H9 (cell line): ENCODE measurements around the gene STAB2. TPM values are rescaled to one million over a fixed set of nuclear protein-coding genes. Genes with fewer than 3 reads are reported as not detected.

Experiments used
- DNase-seq: peaks from one replicate; pipeline ENCODE4 v3.0.0-alpha.2; 2017
- H2AFZ ChIP-seq: one replicate; pipeline ENCODE4 v1.6.1; 2013; ENCODE audit warnings: mild to moderate bottlenecking, low read length, control low read depth, moderate library complexity
- H2AK5ac ChIP-seq: 2 replicates; pipeline ENCODE4 v1.6.1; 2013; ENCODE audit warnings: low read length, control low read depth, mixed read lengths; ENCODE audit not compliant: insufficient read length
- H2BK120ac ChIP-seq: one replicate; pipeline ENCODE4 v1.6.1; 2013; ENCODE audit warnings: low read depth, mild to moderate bottlenecking, low read length, control low read depth, inconsistent platforms; ENCODE audit not compliant: poor library complexity, severe bottlenecking
- H2BK12ac ChIP-seq: 2 replicates; pipeline ENCODE4 v1.6.1; 2013; ENCODE audit warnings: low read length, control low read depth, mixed read lengths, low read depth; ENCODE audit not compliant: insufficient read length
- H2BK15ac ChIP-seq: 2 replicates; pipeline ENCODE4 v1.6.1; 2013; ENCODE audit warnings: low read depth, low read length, control low read depth
- H2BK20ac ChIP-seq: one replicate; pipeline ENCODE4 v1.6.1; 2013; ENCODE audit warnings: low read depth, mild to moderate bottlenecking, low read length, control low read depth, inconsistent platforms; ENCODE audit not compliant: poor library complexity, severe bottlenecking
- H2BK5ac ChIP-seq: 2 replicates; pipeline ENCODE4 v1.6.1; 2013; ENCODE audit warnings: low read length, control low read depth, mixed read lengths; ENCODE audit not compliant: insufficient read length
- H3K14ac ChIP-seq: 2 replicates; pipeline ENCODE4 v1.6.1; 2013; ENCODE audit warnings: low read length, control low read depth; ENCODE audit not compliant: insufficient read depth
- H3K18ac ChIP-seq: 2 replicates; pipeline ENCODE4 v1.6.1; 2013; ENCODE audit warnings: low read depth, mild to moderate bottlenecking, mixed read lengths, low read length, control low read depth; ENCODE audit not compliant: insufficient read length
- H3K23ac ChIP-seq: 2 replicates; pipeline ENCODE4 v1.6.1; 2013; ENCODE audit warnings: low read length, control low read depth, mixed read lengths, low read depth; ENCODE audit not compliant: insufficient read length
- H3K23me2 ChIP-seq: 2 replicates; pipeline ENCODE4 v1.6.1; 2013; ENCODE audit warnings: low read depth, mild to moderate bottlenecking, mixed read lengths, low read length, control low read depth; ENCODE audit not compliant: insufficient read length, poor library complexity, severe bottlenecking
- H3K27ac ChIP-seq: 2 replicates; pipeline ENCODE4 v1.5.1; 2013; ENCODE audit warnings: low read length, control low read depth, mixed read lengths, low read depth; ENCODE audit not compliant: insufficient read length
- H3K27me3 ChIP-seq: 2 replicates; pipeline ENCODE4 v1.6.1; 2013; ENCODE audit warnings: low read length, control low read depth, inconsistent platforms; ENCODE audit not compliant: insufficient read depth
- H3K4ac ChIP-seq: 2 replicates; pipeline ENCODE4 v1.6.1; 2013; ENCODE audit warnings: low read depth, mild to moderate bottlenecking, control low read depth, inconsistent platforms, low read length, moderate library complexity
- H3K4me1 ChIP-seq: 2 replicates; pipeline ENCODE4 v1.6.1; 2013; ENCODE audit warnings: low read length, control low read depth, inconsistent platforms; ENCODE audit not compliant: insufficient read depth
- H3K4me2 ChIP-seq: 2 replicates; pipeline ENCODE4 v1.6.1; 2013; ENCODE audit warnings: low read length, control low read depth, mixed read lengths; ENCODE audit not compliant: insufficient read length, insufficient read depth
- H3K56ac ChIP-seq: 2 replicates; pipeline ENCODE4 v1.6.1; 2013; ENCODE audit warnings: low read depth, mild to moderate bottlenecking, mixed read lengths, low read length, control low read depth; ENCODE audit not compliant: insufficient read length
- H3K79me1 ChIP-seq: 2 replicates; pipeline ENCODE4 v1.6.1; 2013; ENCODE audit warnings: low read depth, mild to moderate bottlenecking, moderate library complexity, low read length, control low read depth, inconsistent platforms; ENCODE audit not compliant: insufficient read depth, poor library complexity, severe bottlenecking
- H3K79me2 ChIP-seq: 2 replicates; pipeline ENCODE4 v1.6.1; 2013; ENCODE audit warnings: low read length, control low read depth, inconsistent platforms; ENCODE audit not compliant: insufficient read depth
- H3K9ac ChIP-seq: 2 replicates; pipeline ENCODE4 v1.6.1; 2013; ENCODE audit warnings: low read length, control low read depth, mixed read lengths; ENCODE audit not compliant: insufficient read length; ENCODE audit errors: extremely low read depth
- H3K9me3 ChIP-seq: one replicate; pipeline ENCODE4 v1.6.1; 2013; ENCODE audit warnings: low read depth, low read length, inconsistent platforms; ENCODE audit not compliant: control insufficient read depth
- H3T11ph ChIP-seq: one replicate; pipeline ENCODE4 v1.6.1; 2013; ENCODE audit warnings: mild to moderate bottlenecking, low read length, control low read depth, inconsistent platforms
- H4K20me1 ChIP-seq: one replicate; pipeline ENCODE4 v1.6.1; 2013; ENCODE audit not compliant: control insufficient read depth, insufficient read length, insufficient read depth
- H4K5ac ChIP-seq: 2 replicates; pipeline ENCODE4 v1.6.1; 2013; ENCODE audit warnings: low read depth, mild to moderate bottlenecking, mixed read lengths, low read length, control low read depth; ENCODE audit not compliant: insufficient read length
- H4K8ac ChIP-seq: replicated peaks from 2 replicates; pipeline ENCODE4 v1.6.1; 2013; ENCODE audit warnings: low read length, control low read depth, mixed read lengths, low read depth; ENCODE audit not compliant: insufficient read length
- H4K91ac ChIP-seq: 2 replicates; pipeline ENCODE4 v1.6.1; 2013; ENCODE audit warnings: low read depth, mild to moderate bottlenecking, moderate library complexity, mixed read lengths, low read length, control low read depth; ENCODE audit not compliant: insufficient read length
- H3K27ac Mint-ChIP-seq, 3 experiments: 2 replicates in 2 of 3; 3 replicates in 1 of 3; pipeline ENCODE4 v1.8.0; 2020 to 2021; ENCODE audit warnings: mixed read lengths in 3 of 3, mild to moderate bottlenecking in 1 of 3, moderate library complexity in 1 of 3
- H3K27me3 Mint-ChIP-seq: 2 replicates; pipeline ENCODE4 v1.8.0; 2021; ENCODE audit warnings: low read depth, mild to moderate bottlenecking, moderate library complexity, mixed read lengths
- H3K36me3 Mint-ChIP-seq, 3 experiments: 2 replicates in 2 of 3; 3 replicates in 1 of 3; pipeline ENCODE4 v1.8.0; 2020 to 2021; ENCODE audit warnings: low read depth in 3 of 3, mixed read lengths in 3 of 3; ENCODE audit not compliant: insufficient read depth in 1 of 3
- H3K4me1 Mint-ChIP-seq, 2 experiments: 2 replicates each; pipeline ENCODE4 v1.8.0; 2020; ENCODE audit warnings: mixed read lengths in 2 of 2
- H3K4me3 Mint-ChIP-seq, 2 experiments: 2 replicates in 1 of 2; 3 replicates in 1 of 2; pipeline ENCODE4 v1.8.0; 2020 to 2021; ENCODE audit warnings: mild to moderate bottlenecking in 2 of 2, mixed read lengths in 2 of 2, moderate library complexity in 1 of 2
- H3K9me3 Mint-ChIP-seq, 2 experiments: 2 replicates in 1 of 2; 3 replicates in 1 of 2; pipeline ENCODE4 v1.8.0; 2020; ENCODE audit warnings: mild to moderate bottlenecking in 2 of 2, mixed read lengths in 2 of 2, moderate library complexity in 1 of 2
- CTCF ChIP-seq: fragments of 200-600 bp; sonication (generic); conservative IDR thresholded peaks from 3 replicates; pipeline ENCODE4 v1.8.0; 2021; ENCODE audit warnings: antibody characterized with exemption, mild to moderate bottlenecking
- WGBS: extraction: QIAGEN DNeasy Blood & Tissue Kit; methylation state at CpG from one replicate; pipeline ENCODE4 v1.1.7; 2013; ENCODE audit warnings: missing lambda C conversion rate, low lambda C conversion rate, mixed read lengths; ENCODE audit not compliant: insufficient read length; ENCODE audit errors: extremely low coverage; 5-methylcytosine and 5-hydroxymethylcytosine counted together
- total RNA-seq: library from RNA; stranded (reverse); gene quantifications from 2 replicates; pipeline ENCODE4 v1.2.1, GENCODE V29; 2021

Gene STAB2
- total RNA-seq, 1 experiment from 2014 or later = 0.02 TPM

- H2BK15ac ChIP-seq = no peak overlapping the region
- no peaks in the 10 kb centered on the region for H3K79me2 ChIP-seq
- H3K27ac ChIP-seq = no peak overlapping the region
- no peak for DNase-seq
- no peak overlapping the region for H2AFZ ChIP-seq
- no peaks in the 10 kb centered on the region for H3K9me3 ChIP-seq
- no peak overlapping the region for H4K8ac ChIP-seq
- no peak overlapping the region for H3K23ac ChIP-seq
- no peak overlapping the region for H3K56ac ChIP-seq
- no peak overlapping the region for H2BK12ac ChIP-seq
- H3K36me3 Mint-ChIP-seq = peaks cover 21 to 39% (median 27%) of the 10 kb centered on the region in 3 experiments; a peak in 6 of 7 replicates
- H3K27me3 ChIP-seq = no peaks in the 10 kb centered on the region
- H2BK20ac ChIP-seq = no peak overlapping the region
- no peak overlapping the region for H4K91ac ChIP-seq
- no CpG with 5 or more reads among the region's 16 CpGs for WGBS
- no peak overlapping the region for H2BK120ac ChIP-seq
- no peaks in the 10 kb centered on the region; the same call in 1 of the 2 replicates for H3K4me1 ChIP-seq
- H3K4me2 ChIP-seq = no peak overlapping the region
- H2BK5ac ChIP-seq = no peak overlapping the region
- peaks cover 9 to 26% of the 10 kb centered on the region in 2 experiments for H3K4me1 Mint-ChIP-seq
- no peak overlapping the region for H3K14ac ChIP-seq
- TF ChIP-seq CTCF = no peak
- H3K23me2 ChIP-seq = no peaks in the 10 kb centered on the region
- H3K4ac ChIP-seq = no peak overlapping the region
- H3K79me1 ChIP-seq = no peaks in the 10 kb centered on the region
- H4K20me1 ChIP-seq = no peaks in the 10 kb centered on the region
- no peak overlapping the region for H2AK5ac ChIP-seq
- peak overlapping the region in 2 of 3 experiments; percentile 31 to 46; a peak in 3 of 7 replicates for H3K27ac Mint-ChIP-seq
- no peaks in the 10 kb centered on the region for H3K27me3 Mint-ChIP-seq
- H3K4me3 Mint-ChIP-seq = no peak overlapping the region
- H3K9ac ChIP-seq = no peak overlapping the region
- H4K5ac ChIP-seq = no peak overlapping the region
- no peaks in the 10 kb centered on the region for H3K9me3 Mint-ChIP-seq
- no peak overlapping the region for H3K18ac ChIP-seq
- no peak overlapping the region for H3T11ph ChIP-seq
Observed at GRCh38 chr12:103799857-103800771, 213.0 kb downstream of the STAB2 start.
